ENCODE data around the gene VAC14.

DNA sequence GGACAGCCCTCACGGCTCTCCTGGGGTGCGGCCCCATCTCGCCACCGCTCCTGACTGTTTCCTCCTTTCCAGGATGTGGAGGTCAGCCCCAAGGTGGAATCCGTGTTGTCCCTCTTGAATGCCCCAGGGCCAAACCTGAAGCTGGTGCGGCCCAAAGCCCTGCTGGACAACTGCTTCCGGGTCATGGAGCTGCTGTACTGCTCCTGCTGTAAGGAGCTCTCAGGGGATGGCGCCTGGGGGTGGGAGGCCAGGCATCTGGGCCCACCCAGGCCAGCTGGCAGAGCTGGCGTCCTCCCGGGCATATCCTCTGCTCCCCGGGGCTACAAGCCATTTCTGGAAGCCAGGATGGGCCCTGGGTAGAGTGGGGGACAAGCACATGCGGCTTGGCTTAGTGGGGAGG is 141.4 kb downstream of the VAC14 start:
- no peak for TF ChIP-seq EZH2 (IDR thresholded peaks at IDR 0.05; ENCODE audit: low read depth, unreplicated experiment)
- no peak for TF ChIP-seq POLR2AphosphoS5 (IDR thresholded peaks at IDR 0.05; ENCODE audit: low read depth)
- TF ChIP-seq, protein P1, sequence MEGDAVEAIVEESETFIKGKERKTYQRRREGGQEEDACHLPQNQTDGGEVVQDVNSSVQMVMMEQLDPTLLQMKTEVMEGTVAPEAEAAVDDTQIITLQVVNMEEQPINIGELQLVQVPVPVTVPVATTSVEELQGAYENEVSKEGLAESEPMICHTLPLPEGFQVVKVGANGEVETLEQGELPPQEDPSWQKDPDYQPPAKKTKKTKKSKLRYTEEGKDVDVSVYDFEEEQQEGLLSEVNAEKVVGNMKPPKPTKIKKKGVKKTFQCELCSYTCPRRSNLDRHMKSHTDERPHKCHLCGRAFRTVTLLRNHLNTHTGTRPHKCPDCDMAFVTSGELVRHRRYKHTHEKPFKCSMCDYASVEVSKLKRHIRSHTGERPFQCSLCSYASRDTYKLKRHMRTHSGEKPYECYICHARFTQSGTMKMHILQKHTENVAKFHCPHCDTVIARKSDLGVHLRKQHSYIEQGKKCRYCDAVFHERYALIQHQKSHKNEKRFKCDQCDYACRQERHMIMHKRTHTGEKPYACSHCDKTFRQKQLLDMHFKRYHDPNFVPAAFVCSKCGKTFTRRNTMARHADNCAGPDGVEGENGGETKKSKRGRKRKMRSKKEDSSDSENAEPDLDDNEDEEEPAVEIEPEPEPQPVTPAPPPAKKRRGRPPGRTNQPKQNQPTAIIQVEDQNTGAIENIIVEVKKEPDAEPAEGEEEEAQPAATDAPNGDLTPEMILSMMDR (conservative IDR thresholded peaks at IDR 0.05; ENCODE audit: low read depth in 2 of 2): no peak
- TF ChIP-seq CREB1 (CRISPR knock-in tag; IDR thresholded peaks at IDR 0.05; ENCODE audit: low read depth): no peak
- TF ChIP-seq, protein P2, sequence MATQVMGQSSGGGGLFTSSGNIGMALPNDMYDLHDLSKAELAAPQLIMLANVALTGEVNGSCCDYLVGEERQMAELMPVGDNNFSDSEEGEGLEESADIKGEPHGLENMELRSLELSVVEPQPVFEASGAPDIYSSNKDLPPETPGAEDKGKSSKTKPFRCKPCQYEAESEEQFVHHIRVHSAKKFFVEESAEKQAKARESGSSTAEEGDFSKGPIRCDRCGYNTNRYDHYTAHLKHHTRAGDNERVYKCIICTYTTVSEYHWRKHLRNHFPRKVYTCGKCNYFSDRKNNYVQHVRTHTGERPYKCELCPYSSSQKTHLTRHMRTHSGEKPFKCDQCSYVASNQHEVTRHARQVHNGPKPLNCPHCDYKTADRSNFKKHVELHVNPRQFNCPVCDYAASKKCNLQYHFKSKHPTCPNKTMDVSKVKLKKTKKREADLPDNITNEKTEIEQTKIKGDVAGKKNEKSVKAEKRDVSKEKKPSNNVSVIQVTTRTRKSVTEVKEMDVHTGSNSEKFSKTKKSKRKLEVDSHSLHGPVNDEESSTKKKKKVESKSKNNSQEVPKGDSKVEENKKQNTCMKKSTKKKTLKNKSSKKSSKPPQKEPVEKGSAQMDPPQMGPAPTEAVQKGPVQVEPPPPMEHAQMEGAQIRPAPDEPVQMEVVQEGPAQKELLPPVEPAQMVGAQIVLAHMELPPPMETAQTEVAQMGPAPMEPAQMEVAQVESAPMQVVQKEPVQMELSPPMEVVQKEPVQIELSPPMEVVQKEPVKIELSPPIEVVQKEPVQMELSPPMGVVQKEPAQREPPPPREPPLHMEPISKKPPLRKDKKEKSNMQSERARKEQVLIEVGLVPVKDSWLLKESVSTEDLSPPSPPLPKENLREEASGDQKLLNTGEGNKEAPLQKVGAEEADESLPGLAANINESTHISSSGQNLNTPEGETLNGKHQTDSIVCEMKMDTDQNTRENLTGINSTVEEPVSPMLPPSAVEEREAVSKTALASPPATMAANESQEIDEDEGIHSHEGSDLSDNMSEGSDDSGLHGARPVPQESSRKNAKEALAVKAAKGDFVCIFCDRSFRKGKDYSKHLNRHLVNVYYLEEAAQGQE (IDR thresholded peaks at IDR 0.05; ENCODE audit: unreplicated experiment): no peak

Measured in GM23338 (cell line).